HG03196 (cell line): Measurements from ENCODE around the gene N4BP2.

Experiments used
- ATAC-seq: cut with Tn5 transposase; IDR thresholded peaks from one replicate; pipeline ENCODE4 v1.9.1; 2021; ENCODE audit not compliant: unreplicated experiment

The N4BP2 gene

DNA sequence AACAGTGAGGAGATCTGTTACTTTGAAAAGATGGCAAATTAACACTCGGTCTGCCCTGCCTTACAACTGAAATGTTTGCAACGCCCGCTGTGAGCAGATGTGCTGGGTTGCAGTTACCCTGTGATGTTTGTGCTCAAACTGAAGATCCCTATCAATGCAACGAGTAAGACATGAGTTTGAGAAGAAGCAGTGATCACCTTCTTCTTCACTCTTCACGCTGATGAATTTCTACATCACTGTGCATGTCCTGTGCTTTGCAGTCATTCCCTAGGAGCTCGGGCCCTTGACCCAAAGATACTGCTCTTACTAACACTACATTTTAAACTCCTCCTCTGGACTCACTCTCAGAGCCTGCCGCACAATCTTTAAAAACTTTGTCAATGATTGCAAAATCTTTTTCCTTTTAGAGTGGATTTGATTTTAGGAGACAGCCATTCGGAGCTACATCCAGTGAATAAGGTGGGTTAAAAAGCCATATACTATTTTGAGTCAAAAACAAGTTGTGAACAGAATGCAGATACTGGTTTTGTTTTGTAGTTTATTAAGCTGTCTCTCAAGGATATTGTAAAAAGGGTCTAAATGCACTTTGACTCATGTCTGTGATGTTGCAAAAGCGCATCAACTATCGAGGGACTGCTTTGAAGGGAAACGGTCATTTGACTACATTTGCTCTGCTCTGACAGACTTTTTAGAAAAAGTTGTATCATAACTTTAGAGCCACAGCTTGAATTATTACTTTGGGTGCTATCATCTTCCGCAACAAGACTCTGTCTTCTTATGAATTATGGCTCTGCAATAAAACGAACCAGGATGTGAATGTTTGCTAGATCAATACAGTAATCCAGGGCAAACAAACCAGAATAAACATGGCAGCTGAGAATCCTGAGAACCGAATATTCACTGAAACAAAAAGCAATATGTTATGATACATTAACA is 134.5 kb downstream of the N4BP2 start:
- ATAC-seq, result no peak

DNA sequence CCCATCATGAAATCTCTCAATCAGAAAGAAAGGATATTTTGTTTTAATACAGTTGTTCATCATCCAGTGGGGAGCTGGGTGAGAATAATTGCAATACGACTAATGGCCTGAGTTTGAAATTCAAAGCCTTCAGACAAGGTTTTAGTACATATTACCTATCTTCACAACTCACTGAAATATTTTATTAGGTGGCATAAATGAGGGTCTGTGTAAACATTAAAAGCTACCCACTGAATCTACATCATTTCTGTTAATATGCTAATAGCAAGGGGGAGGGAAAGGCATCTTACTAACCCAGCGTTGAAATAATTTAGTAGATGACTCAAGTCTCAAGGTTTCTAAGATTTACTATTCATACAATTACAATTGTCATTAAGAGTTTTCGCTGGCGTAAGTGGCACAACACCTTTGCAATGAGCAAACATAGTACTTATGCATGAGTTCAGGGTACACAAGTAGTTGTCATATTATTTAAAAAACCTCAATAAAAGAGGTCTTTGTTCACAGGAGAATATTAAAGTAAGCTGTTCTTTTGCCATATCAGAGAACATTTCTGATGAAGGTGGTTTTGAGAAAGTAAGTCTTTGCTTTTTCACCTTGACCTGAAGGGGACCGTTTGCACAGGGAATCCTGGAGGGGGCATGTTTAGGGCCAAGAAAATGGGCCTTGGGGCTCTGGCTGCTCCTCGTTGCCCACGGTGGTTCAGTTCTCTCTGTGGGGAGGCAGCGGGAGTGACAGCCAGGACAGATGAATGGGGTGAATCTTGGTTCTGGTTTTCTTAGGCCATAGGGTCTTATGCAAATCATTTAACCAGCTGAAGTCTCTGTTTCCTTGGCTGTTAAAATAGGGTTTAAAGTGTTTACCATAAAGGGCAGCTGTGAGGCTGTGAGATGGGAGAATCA is 135.7 kb downstream of the N4BP2 start:
- no peak for ATAC-seq

DNA sequence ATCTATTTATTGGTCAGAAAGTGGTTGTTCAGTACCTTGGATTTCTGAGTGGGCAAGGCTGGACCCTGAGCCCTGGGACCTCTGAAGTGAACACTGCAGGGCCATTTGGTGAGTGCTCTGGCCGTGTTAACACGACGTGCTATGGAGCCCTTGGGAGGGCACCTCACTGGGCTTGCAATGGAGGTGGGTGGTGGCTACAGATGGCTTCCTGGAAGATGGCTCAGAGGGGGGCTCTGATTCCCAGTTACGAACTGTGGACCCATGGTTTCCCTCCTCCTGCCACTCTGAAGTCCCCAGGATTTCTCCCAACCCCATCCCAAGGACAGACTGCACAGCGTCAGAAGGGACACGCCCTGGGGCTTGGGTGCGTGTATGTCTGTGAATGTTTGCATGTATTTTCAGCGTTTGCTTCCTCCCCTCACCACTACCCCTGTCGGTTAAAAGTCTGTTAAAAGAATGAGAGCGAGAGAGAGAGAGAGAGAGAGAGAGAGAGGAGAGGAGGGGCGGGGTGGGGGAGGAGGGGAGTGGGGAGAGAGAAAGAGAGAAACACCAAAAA is 136.4 kb downstream of the N4BP2 start:
- no peak for ATAC-seq

DNA sequence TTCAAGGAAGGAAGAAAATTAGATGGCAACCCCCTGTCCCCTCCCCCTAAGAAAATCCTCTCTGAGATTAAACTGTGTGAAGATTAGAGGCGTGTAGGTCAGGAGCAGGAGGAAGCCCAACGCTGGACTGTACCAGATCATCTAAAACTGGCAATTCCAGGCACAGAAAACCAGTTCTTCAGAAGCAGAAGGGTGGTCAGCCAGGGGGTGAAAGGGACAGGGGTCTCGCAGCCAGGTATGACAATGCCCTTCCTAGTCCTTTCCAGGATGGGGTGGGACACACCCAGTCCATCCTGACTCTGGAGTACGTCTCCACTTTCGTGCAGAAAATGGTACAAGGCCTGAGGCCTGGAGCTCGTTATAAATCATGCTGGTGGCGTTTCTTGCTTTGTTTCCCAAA is 136.9 kb downstream of the N4BP2 start:
- no peak for ATAC-seq

DNA sequence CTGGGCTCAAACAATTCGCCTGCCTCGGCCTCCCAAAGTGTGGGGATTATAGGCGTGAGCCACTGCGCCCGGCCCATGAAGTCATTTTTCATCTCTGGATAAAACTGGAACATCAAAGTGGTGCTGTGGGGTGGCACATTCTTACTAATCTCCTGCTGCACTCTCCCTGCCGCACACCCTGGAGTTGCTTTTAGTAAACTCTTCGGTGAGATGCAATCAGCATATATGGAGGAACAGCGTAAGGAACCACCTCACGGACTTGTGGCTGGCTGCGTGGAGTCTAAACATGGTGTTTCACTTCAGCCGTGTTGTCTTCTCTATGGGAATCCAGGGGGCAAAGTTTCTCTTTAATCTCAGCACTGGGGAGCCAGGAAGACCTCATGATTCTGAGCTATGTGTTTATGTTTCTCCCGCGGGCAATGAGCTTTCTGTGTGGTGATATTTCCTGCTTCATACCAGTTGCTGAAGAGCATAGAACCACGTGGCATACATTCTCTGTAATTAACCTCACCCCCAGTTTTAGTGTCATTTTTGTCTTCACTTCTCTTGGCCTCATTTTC is 138.0 kb downstream of the N4BP2 start:
- ATAC-seq, result no peak

DNA sequence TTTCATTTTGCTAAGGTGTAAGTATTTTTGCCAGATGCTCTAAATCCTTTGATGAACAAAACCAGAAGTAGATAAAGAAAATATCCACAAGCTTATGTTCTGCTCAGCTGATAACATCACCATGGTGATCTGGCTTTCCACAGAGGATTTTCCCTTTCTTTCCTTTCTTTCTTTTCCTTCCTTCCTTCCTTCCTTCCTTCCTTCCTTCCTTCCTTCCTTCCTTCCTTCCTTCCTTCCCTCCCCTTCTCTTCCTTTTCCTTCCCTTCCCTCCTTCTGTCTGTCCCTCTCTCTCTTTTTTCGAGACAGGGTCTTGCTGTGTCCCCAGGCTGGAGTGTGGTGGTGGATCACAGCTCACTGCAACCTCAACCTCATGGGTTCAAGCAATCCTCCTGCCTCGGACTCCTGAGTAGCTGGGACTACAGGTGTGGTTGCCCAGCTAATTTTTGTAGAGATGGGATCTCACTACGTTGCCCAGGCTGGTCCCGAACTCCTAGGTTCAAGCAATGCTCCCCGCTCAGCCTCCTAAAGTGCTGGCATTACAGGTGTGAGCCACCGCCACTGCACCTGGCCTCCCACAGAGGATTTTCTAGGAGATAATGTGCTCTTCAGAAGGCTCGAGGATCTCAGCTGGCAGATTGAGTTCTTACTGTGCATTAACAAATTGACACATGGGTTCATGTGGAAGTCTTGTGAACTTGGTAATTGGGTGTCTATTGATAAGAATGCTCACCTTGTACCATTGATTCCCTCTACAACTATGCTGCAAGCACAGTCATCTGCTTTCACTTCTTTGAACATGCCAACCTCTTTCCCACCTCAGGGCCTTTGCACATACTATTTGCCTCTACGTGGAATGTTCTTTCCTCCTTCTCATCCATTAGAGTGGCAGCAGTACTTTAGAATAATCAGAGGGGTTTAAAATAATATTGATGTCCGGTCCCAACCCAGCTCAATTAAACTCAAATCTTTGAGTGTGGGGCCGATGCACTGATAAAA is 138.8 kb downstream of the N4BP2 start:
- no peak for ATAC-seq

DNA sequence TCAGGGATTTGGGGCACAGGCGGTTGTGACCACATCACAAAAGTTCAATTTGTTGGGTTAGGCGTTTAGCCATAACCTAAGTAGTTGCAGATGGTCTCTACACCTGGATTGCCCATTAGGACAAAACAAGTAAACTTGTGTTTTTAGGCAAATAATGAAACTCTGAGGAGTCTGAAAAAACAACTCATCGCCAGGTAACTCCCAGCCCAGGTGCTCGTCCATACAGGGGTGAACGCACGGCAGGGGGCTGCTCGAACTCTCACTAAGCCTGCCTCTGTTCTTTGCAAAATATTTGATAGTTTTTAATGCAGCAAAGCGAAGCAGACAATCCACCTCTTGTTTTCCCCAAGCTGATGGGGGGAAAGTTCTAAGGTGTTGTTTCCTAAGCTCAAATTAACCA is 139.6 kb downstream of the N4BP2 start:
- no peak for ATAC-seq

DNA sequence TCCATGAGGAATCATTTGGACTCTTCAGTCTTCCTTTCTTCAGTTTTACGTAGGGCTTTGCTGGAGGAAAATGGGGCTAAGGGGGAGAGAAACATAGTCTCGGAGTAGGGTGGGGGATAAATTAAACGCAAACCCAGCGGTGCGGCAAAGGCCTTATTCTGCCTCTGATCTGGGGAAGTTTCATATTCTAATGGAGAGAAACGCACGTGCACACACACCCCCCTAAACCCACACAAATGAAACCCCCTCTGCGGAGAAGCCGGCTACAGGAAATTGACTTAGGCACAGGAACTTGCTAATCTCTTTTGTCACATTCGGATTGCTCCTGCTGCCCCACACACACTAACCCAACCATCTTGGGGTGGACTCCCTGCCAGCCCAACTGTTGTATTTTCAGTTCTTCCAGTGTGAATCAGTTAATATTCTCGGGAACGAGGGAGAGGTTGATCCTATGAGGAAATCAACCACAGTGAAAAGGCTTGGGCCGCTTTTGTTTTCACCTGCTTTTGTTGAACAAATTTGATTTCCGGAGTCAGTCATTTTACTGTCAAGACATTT is 140.2 kb downstream of the N4BP2 start, which contains the start of gene RHOH:
RHOH (plus strand) TSS at position 308 of the 558 bp plus-strand sequence. CDS start 46,356 bp downstream, outside the sequence.
- ATAC-seq, result peak; percentile 21

DNA sequence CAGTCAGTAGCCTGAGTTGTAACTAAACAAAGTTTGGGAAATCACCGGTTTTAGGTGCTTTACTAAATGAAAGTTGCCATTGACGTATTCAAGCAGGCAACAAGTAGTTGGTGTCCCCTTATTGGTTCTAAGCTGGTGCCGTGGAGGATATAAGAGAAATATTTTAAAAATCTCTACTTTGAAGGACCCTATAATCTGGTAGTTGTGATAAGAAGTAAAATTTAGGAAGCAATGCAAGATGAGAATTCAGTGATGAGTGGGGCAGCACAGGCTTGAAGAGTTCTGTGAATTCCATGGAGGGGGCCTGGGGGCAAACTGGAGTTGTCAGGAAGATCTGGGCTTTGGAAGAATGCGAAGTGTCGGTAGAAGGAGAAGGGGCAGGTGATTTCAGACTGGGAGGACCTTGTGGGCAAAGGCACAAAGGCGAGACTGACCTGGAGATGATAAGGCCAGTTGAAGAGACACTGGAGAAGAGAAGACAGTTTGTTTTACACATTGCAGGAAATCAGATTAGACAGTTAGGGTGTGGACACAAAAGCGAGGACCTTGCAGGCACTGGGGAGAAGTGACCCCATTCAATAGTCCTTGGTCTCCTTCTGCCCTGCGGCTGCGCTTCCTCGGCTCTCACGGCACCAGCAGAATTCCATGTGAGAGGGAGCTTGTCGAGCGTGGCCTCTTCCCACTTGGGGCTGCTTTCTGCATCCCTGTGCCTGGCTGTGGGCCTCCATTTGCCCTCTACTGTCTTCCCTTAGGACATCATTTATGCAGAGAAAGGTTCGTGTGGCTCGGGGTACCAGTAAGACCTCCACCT is 141.4 kb downstream of the N4BP2 start:
- no peak for ATAC-seq

DNA sequence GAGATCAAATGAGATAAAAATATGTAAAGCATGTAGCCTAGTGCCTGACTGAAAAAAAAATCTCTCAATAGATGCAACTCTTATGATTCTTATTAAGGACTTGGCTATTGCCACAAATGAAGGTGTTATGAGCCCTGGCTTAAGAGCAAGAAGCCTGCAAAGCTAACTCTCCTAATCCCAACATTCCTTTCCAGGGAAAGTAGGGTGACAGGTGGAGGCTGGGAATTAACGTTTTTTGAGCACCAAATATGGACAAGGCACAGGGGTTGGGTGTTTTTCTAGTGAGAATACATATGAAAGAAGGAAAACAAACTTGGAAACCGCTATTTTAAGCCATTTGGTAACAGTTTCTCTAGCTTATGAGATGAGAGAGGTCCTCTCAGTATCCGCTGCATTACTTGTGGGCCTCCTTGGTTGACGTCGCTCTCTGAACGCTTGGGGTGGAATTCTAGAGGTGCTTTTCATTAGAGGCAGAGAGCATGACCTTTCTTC is 142.6 kb downstream of the N4BP2 start:
- ATAC-seq, result no peak

DNA sequence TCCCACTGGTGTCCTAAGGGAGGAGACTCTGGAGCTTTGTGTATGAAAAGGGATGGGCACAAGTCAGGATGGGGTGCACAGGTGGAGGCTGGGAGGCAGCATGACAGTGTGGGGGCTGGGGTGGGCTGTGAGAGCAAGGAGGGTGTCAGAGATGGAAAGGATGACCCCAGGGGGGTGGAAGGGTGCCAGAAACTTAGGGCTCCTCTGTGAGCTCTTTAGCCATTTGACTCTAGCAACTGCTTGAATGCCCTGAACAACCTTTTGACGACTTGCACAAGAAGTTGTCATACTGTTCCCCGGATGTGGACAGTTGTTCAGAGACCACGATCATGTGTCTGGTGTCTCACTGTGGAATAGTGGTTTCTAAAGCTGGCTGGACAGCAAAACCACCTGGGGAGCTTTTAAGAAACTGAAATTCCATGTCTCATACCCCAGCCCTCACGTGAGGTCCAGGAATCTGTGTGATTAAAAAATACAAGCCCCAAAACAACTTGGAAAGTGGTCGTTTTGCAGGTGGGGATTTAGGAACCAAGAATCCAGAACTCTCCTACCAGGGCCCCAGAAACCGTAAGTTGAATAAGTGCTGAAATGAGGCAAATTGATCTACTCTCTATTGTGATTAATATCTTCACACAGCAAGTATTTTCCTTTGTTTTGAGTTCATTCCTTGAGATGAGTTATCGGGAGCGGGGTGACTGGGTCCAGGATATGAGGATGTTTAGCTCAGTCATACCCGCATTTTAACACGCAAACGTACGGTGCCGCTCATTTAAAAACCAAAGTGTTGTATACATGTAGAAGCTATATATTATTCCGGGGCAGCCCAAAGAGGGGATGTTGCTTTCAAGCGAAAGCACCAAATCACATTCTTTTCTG is 143.6 kb downstream of the N4BP2 start:
- ATAC-seq, result peak; percentile 50

DNA sequence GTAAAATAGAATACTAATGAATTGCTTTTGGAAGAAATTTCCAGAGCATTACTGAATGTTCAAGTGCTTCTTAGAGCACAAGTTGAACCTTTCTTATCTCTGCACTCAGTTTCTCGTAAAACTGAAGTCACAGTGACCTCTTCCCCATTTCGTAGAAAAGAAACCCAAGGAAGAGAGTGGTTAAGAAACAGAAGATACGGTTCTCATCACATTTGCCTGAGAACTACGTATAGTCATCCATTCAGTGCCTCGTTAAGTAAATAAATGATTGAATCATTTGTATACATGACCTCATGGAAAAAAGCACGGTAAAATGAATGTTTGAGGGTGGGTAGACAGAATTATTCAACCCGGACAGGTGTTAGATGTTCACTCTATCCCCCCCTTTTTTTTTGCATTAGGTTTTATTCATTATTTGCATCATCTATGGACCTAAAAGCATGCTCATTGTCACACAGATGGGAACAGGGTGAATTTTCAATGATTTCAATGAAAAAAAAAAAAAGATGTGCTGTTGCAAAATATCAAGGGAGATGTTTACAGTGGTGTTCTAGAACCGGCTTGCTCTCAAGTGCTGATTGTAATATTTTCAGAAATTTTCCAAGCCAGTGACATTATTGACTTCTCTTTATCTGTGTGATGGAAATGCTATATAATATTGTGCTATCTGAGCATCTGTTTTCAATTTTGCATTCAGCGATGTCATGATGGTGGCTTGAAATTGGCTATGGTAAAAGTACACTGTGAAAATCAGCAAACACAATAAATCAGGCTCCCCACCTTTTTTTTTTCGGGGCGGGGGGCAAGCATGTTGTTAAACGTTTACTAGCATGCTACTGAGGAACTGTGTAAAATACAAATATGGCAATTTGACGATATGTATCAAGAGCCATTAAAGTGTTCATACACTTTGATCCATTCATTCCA is 144.5 kb downstream of the N4BP2 start:
- no peak for ATAC-seq

DNA sequence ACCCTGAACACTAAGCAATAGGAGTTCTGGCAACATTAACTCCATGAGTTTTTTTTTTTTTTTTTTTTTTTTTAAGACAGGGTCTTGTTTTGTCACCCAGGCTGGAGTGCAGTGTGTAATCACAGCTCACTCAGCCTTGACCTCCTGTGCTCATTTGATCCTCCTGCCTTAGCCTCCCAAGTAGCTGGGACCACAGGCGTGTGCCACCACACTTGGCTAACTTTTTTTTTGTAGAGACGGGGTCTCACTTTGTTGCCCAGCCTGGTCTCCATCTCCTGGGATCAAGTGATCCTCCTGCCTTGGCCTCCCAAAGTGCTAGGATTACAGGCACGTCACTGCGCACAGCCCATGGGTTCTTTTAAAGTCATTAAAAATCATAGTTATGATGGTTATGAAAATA is 145.2 kb downstream of the N4BP2 start:
- no peak for ATAC-seq

DNA sequence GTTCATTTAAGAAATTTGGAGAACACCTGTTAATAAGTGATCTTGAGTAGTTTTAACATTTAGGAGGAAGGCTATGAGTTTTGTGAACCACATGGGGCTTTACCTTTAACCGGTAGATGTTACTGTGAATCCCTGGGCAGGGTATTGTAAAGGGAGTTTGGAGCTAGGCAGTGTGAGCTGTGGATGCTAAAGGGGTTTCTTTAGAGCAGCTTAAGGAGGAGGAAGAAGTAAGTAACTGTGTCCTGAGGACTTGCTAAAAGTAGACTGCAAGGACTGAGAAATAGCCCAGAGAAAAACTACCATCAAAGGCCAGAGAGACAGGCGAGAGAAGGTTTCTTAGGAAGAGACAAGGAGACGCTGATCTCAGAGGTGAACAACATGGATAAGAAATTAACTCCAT is 145.8 kb downstream of the N4BP2 start:
- no peak for ATAC-seq

DNA sequence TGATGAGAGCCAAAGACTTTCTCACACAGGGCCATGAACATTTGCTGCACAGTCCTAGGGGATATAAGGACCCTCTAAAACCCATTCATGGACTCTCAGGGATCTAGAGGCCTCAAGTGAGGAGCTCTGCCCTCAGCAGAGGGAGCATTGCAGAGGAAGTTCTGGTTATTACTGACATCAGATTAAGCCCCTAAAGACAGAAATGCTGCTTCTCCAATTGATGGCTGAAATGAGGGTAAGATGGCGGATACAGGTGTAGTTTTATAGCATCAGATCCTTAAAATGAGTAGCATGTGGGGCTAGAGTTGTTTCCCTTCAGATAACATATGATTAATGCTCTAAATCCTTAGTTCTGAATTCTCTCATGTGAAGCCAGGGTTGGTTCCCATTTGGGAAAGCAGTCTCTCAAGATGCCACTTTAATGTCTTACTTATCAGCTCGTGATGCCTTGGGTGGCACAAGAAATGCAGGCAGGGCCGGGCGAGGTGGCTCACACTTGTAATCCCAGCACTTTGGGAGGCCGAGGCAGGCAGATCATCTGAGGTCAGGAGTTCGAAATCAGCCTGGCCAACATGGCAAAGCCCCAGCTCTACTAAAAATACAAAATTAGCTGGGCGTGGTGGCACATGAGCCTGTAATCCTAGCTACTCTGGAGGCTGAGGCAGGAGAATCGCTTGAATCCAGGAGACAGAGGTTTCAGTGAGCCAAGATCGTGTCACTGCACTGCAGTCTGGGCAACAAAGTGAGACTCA is 148.0 kb downstream of the N4BP2 start:
- ATAC-seq, result no peak
